GM12891 (cell line): ENCODE measurements around the gene OCA2.

ENCODE experiments used
- PAX5 ChIP-seq: IDR thresholded peaks from 2 replicates; pipeline ENCODE4 v1.6.1; 2011; ENCODE audit warnings: low read length, moderate library complexity, mild to moderate bottlenecking; ENCODE audit not compliant: insufficient read depth, severe bottlenecking
- POLR2A ChIP-seq: IDR thresholded peaks from 2 replicates; pipeline ENCODE4 v1.6.1; 2011; ENCODE audit warnings: low read depth, low read length, control low read depth
- POLR2AphosphoS5 ChIP-seq: IDR thresholded peaks from 2 replicates; pipeline ENCODE4 v1.6.1; 2011; ENCODE audit warnings: low read depth, low read length, control low read depth
- POU2F2 ChIP-seq: IDR thresholded peaks from 2 replicates; pipeline ENCODE4 v1.6.1; 2011; ENCODE audit warnings: low read depth, mild to moderate bottlenecking, control low read depth, low read length, moderate library complexity
- SPI1 ChIP-seq: IDR thresholded peaks from 2 replicates; pipeline ENCODE4 v1.6.1; 2011; ENCODE audit warnings: low read depth, low read length, control low read depth
- TAF1 ChIP-seq: IDR thresholded peaks from 2 replicates; pipeline ENCODE4 v1.6.1; 2011; ENCODE audit warnings: low read depth, low read length, control low read depth

DNA sequence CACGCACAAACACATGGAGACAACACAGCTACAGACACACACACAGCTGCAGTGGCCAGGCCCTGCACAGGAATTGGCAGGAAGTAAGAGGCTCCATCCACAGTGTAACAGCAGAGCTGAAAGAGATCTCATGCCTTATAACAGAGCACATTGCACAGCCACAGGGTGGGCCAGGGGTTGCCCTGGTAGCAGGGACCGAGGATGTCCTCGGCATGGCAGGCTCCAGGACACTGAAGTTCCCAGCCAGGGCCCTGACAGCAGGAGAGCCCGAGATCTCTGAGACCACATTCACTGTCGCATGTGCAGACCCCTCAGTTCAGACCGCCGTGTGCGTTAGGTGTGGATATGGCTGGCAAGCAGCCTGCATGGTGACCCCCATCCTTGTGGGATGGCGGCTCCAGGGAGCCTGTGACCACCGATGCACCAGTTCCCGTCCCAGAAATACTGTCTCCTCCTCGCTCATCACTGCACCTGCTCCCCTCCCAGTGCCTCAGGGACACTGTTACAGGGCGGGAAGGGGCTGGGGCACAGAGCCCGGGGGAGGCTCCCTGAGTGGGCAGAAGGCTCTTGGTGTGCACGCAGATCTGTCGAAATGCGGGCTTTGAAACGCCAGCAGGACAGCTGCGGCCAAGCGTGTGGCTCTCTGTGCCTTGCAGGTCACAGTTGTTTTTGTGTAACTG is 1.5 kb upstream of the OCA2 start:
- no peak for TF ChIP-seq POLR2A
- no peak for TF ChIP-seq POLR2AphosphoS5
- no peak for TF ChIP-seq PAX5
- TF ChIP-seq SPI1 = no peak
- no peak for TF ChIP-seq POU2F2
- TF ChIP-seq TAF1 = no peak
